SW 1271 (cell line): Measurements from ENCODE around the gene MEGF6.
A peak's percentile ranks its signal among the peaks of the same experiment; 100 is the strongest.
"Not testable (repeated sequence)": the region's sequence is repeated elsewhere in the genome, so short reads cannot be mapped to it uniquely, and the experiment has no call there.

Experiments used
- DNase-seq, 2 experiments: peaks; one replicate each; lab custom pipeline; 2025; lab: John Stamatoyannopoulos, UW

The MEGF6 gene

GRCh38 chr1:3629561-3630160, 18.4 kb upstream of the MEGF6 start:
- no peak for DNase-seq

GRCh38 chr1:3628445-3628844, 17.1 kb upstream of the MEGF6 start:
- DNase-seq, result no peak

- no peak for DNase-seq
Observed at GRCh38 chr1:3627515-3628253, 16.4 kb upstream of the MEGF6 start.

GRCh38 chr1:3626025-3626424, 14.7 kb upstream of the MEGF6 start:
- no peak for DNase-seq

- peak in 1 of 2 experiments; percentile 15 for DNase-seq
Observed at GRCh38 chr1:3625151-3625907, 14.0 kb upstream of the MEGF6 start.

- DNase-seq, result peak; percentile 69 to 86
Observed at GRCh38 chr1:3624200-3625136, 13.2 kb upstream of the MEGF6 start, which contains the start of gene TPRG1L. Gene TPRG1L, plus strand, starts transcription at chr1:3625015. Its CDS starts 58 bp downstream, at chr1:3625073.

GRCh38 chr1:3623441-3624199, 12.3 kb upstream of the MEGF6 start:
- DNase-seq, result no peak

- not testable (repeated sequence) for DNase-seq
Observed at GRCh38 chr1:3622102-3622501, 10.8 kb upstream of the MEGF6 start.

- peak in 1 of 2 experiments; percentile 7 for DNase-seq
Observed at GRCh38 chr1:3621151-3621671, 9.9 kb upstream of the MEGF6 start.

- DNase-seq, result no peak
Observed at GRCh38 chr1:3620708-3621107, 9.4 kb upstream of the MEGF6 start.

GRCh38 chr1:3618881-3619671, 7.8 kb upstream of the MEGF6 start:
- DNase-seq, result peak in 1 of 2 experiments; percentile 41

GRCh38 chr1:3618531-3618880, 7.2 kb upstream of the MEGF6 start:
- no peak for DNase-seq

- no peak for DNase-seq
Observed at GRCh38 chr1:3617806-3618345, 6.6 kb upstream of the MEGF6 start.

GRCh38 chr1:3616861-3617260, 5.6 kb upstream of the MEGF6 start:
- no peak for DNase-seq

GRCh38 chr1:3614755-3615742, 3.7 kb upstream of the MEGF6 start:
- DNase-seq, result no peak

- DNase-seq, result no peak
Observed at GRCh38 chr1:3612123-3612522, 815 bp upstream of the MEGF6 start.

GRCh38 chr1:3610527-3611169, 660 bp downstream of the MEGF6 start:
- no peak for DNase-seq
